Naive thymus-derived CD4-positive, alpha-beta T cell (primary cell): ENCODE measurements around the gene DDX41. TPM values are rescaled to one million over a fixed set of nuclear protein-coding genes. Genes with fewer than 3 reads are reported as not detected.
A peak's percentile ranks its signal among the peaks of the same experiment; 100 is the strongest.

Experiments used
- ATAC-seq: fragments of 150-1000 bp; cut with Tn5 transposase; 2 replicates; pipeline ENCODE4 v1.10.0; 2021; ENCODE audit warnings: mild to moderate bottlenecking, moderate library complexity
- CTCF ChIA-PET: fragments of 350-600 bp; sonication (Branson Sonifier 250); formaldehyde crosslinking; loops from one replicate; lab custom pipeline; 2021; ENCODE audit warnings: antibody characterized with exemption; lab: Charles Lee
- POLR2A ChIA-PET: fragments of 350-600 bp; sonication (Branson Sonifier 250); formaldehyde crosslinking; loops from one replicate; lab custom pipeline; 2021; ENCODE audit warnings: antibody characterized with exemption, inconsistent platforms; lab: Charles Lee
- DNase-seq, 9 donors: peaks; one replicate each; pipeline versions ENCODE4 v3.0.0 to v3.0.0-alpha.2; 2020 to 2022; ENCODE audit warnings: mixed read lengths in 1 of 9
- H3K27ac ChIP-seq: one replicate; pipeline ENCODE4 v1.7.0; 2013; ENCODE audit warnings: mild to moderate bottlenecking, low read depth, low read length, moderate library complexity
- H3K27me3 ChIP-seq, 2 donors: one replicate each; pipeline ENCODE4 v1.7.0; 2013; ENCODE audit warnings: low read length in 2 of 2, mild to moderate bottlenecking in 2 of 2, moderate library complexity in 2 of 2; ENCODE audit not compliant: control insufficient read depth in 2 of 2, insufficient read depth in 2 of 2
- H3K36me3 ChIP-seq, 3 experiments: 1 replicate in 2 of 3; 2 replicates in 1 of 3; pipeline ENCODE4 v1.7.0; 2013; ENCODE audit warnings: low read length in 3 of 3, mild to moderate bottlenecking in 3 of 3, moderate library complexity in 1 of 3; ENCODE audit not compliant: insufficient read depth in 3 of 3, control insufficient read depth in 2 of 3
- H3K4me1 ChIP-seq, 2 donors: one replicate each; pipeline ENCODE4 v1.7.0; 2013; ENCODE audit warnings: low read length in 2 of 2, mild to moderate bottlenecking in 2 of 2, moderate library complexity in 1 of 2; ENCODE audit not compliant: control insufficient read depth in 2 of 2, insufficient read depth in 2 of 2
- H3K4me3 ChIP-seq: 2 replicates; pipeline ENCODE4 v1.7.0; 2013; ENCODE audit warnings: mild to moderate bottlenecking, low read length
- H3K9me3 ChIP-seq, 3 experiments: 1 replicate in 2 of 3; 2 replicates in 1 of 3; pipeline ENCODE4 v1.7.0; 2013; ENCODE audit warnings: low read length in 3 of 3; ENCODE audit not compliant: control insufficient read depth in 2 of 3
- H3K27ac Mint-ChIP-seq, 9 donors: one replicate each; pipeline ENCODE4 v1.8.0; 2020 to 2022; ENCODE audit warnings: mixed read lengths in 9 of 9, mild to moderate bottlenecking in 8 of 9, moderate library complexity in 5 of 9, inconsistent platforms in 2 of 9
- H3K27me3 Mint-ChIP-seq, 5 donors: one replicate each; pipeline ENCODE4 v1.8.0; 2021 to 2022; ENCODE audit warnings: mixed read lengths in 5 of 5, mild to moderate bottlenecking in 1 of 5
- H3K36me3 Mint-ChIP-seq, 5 donors: one replicate each; pipeline ENCODE4 v1.8.0; 2020 to 2022; ENCODE audit warnings: mixed read lengths in 5 of 5, mild to moderate bottlenecking in 3 of 5, inconsistent platforms in 1 of 5
- H3K4me1 Mint-ChIP-seq, 7 donors: one replicate each; pipeline ENCODE4 v1.8.0; 2020 to 2022; ENCODE audit warnings: mixed read lengths in 7 of 7, mild to moderate bottlenecking in 3 of 7, inconsistent platforms in 1 of 7
- H3K4me3 Mint-ChIP-seq, 10 donors: one replicate each; pipeline ENCODE4 v1.8.0; 2020 to 2022; ENCODE audit warnings: mild to moderate bottlenecking in 10 of 10, mixed read lengths in 10 of 10, moderate library complexity in 6 of 10, inconsistent platforms in 2 of 10
- H3K9me3 Mint-ChIP-seq, 11 donors: one replicate each; pipeline ENCODE4 v1.8.0; 2020 to 2022; ENCODE audit warnings: mixed read lengths in 11 of 11, mild to moderate bottlenecking in 4 of 11, inconsistent platforms in 1 of 11, moderate library complexity in 1 of 11
- intact Hi-C, 2 donors: fragments of 100-400 bp; cut with micrococcal nuclease; formaldehyde crosslinking; loops; one replicate each; pipeline ENCODE4 v1.15.1; 2023
- polyA plus RNA-seq, 2 donors: library from polyadenylated mRNA; unstranded; fragments of 300-500 nt; fragmentation: Illumina TruSeq; gene quantifications; one replicate each; pipeline ENCODE4 v1.2.3, GENCODE V29; 2021
- total RNA-seq, 6 experiments: library from RNA in 5 of 6; stranded (reverse) in 5 of 6; gene quantifications; 1 replicate in 5 of 6; 2 replicates in 1 of 6; pipeline ENCODE4 v1.2.3 and lab custom pipeline; 2021 to 2026

The DDX41 gene
- total and polyA plus RNA-seq, 7 experiments from 2014 or later: 39.2 to 126 (median 71.8) TPM

DNA sequence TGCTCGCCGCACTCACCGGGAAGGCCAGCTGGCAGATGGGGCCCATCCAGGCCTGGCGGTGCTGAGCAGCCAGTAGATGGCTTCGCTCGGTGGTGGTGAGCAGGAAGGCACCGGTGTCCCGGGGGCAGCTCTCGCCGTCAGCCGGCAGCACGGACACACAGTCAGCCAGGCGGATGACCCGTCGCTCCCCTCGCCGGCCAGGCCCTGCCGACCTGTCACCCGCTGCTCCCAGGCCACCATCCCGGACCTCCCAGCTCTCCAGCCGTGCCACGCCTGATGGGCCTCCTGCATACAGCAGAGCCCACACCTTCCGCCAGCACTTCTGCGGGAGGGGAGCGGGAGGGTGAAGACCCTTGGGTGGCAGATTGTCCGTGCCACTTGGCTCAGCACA is 8.5 kb downstream of the DDX41 start:
- no peaks in the 10 kb centered on the region for H3K9me3 Mint-ChIP-seq
- Histone ChIP-seq H3K36me3 (peaks cover 0 to 26% (median 6%) of the 10 kb centered on the region in 3 experiments), H3K27me3 (no peaks in the 10 kb centered on the region), H3K4me3 (no peak overlapping the region), H3K4me1 (no peaks in the 10 kb centered on the region), H3K9me3 (no peaks in the 10 kb centered on the region), H3K27ac (no peak overlapping the region)
- no peak overlapping the region for H3K27ac Mint-ChIP-seq
- ChIA-PET POLR2A (no interaction called here), CTCF (interaction anchor here (0.7 kb wide), 1 partner anchor 104 kb away, joined by 3 read pairs; no protein-coding TSS in a partner anchor)
- H3K27me3 Mint-ChIP-seq: no peaks in the 10 kb centered on the region
- H3K4me3 Mint-ChIP-seq: no peak overlapping the region
- ATAC-seq: no peak
- no peak for DNase-seq
- H3K4me1 Mint-ChIP-seq: peaks cover 2 to 26% (median 7%) of the 10 kb centered on the region in 7 donors
- peaks cover 7 to 15% (median 10%) of the 10 kb centered on the region in 5 donors for H3K36me3 Mint-ChIP-seq
- intact Hi-C loops: no loop called here

GRCh38 chr5:177507596-177508220 is 9.1 kb downstream of the DDX41 start:
- Mint-ChIP-seq H3K27ac (peak overlapping the region in 2 of 9 donors; percentile 12 to 37), H3K36me3 (peaks cover 7 to 11% (median 10%) of the 10 kb centered on the region in 5 donors), H3K27me3 (no peaks in the 10 kb centered on the region), H3K4me3 (no peak overlapping the region), H3K4me1 (peaks cover 2 to 27% (median 7%) of the 10 kb centered on the region in 7 donors), H3K9me3 (peaks cover 0 to 2% (median 0%) of the 10 kb centered on the region in 11 donors)
- H3K36me3 ChIP-seq: peaks cover 0 to 21% (median 3%) of the 10 kb centered on the region in 3 experiments
- no peak overlapping the region for H3K27ac ChIP-seq
- POLR2A ChIA-PET: interaction anchor here (0.6 kb wide), 1 partner anchor 16 kb away, joined by 3 read pairs; no protein-coding TSS in a partner anchor
- no peaks in the 10 kb centered on the region for H3K9me3 ChIP-seq
- DNase-seq (no peak), ATAC-seq (peak; percentile 17)
- intact Hi-C loops: no loop called here
- H3K4me1 ChIP-seq: no peaks in the 10 kb centered on the region
- no peaks in the 10 kb centered on the region for H3K27me3 ChIP-seq
- CTCF ChIA-PET: no interaction called here
- no peak overlapping the region for H3K4me3 ChIP-seq

- no peak for ATAC-seq
- H3K4me1 ChIP-seq: no peaks in the 10 kb centered on the region
- ChIA-PET CTCF (no interaction called here), POLR2A (interaction anchor here (0.6 kb wide), 1 partner anchor 15 kb away, joined by 3 read pairs; no protein-coding TSS in a partner anchor)
- no peaks in the 10 kb centered on the region for H3K27me3 ChIP-seq
- no peaks in the 10 kb centered on the region for H3K9me3 ChIP-seq
- Mint-ChIP-seq H3K4me3 (no peak overlapping the region), H3K27ac (no peak overlapping the region), H3K36me3 (peaks cover 6 to 11% (median 7%) of the 10 kb centered on the region in 5 donors), H3K4me1 (peaks cover 2 to 29% (median 7%) of the 10 kb centered on the region in 7 donors), H3K9me3 (peaks cover 0 to 2% (median 0%) of the 10 kb centered on the region in 11 donors), H3K27me3 (no peaks in the 10 kb centered on the region)
- no peak overlapping the region for H3K4me3 ChIP-seq
- intact Hi-C loops: no loop called here
- peaks cover 0 to 16% (median 0%) of the 10 kb centered on the region in 3 experiments for H3K36me3 ChIP-seq
- no peak overlapping the region for H3K27ac ChIP-seq
- no peak for DNase-seq
These were observed 9.6 kb downstream of the DDX41 start for GRCh38 chr5:177507165-177507564.

- no peak overlapping the region for H3K27ac Mint-ChIP-seq
- peaks cover 0 to 5% (median 0%) of the 10 kb centered on the region in 5 donors for H3K27me3 Mint-ChIP-seq
- Histone ChIP-seq H3K4me1 (no peaks in the 10 kb centered on the region), H3K4me3 (no peak overlapping the region), H3K36me3 (no peaks in the 10 kb centered on the region), H3K9me3 (no peaks in the 10 kb centered on the region), H3K27ac (no peak overlapping the region), H3K27me3 (no peaks in the 10 kb centered on the region)
- intact Hi-C loops: no loop called here
- H3K4me3 Mint-ChIP-seq: no peak overlapping the region
- ATAC-seq (no peak), DNase-seq (no peak)
- H3K9me3 Mint-ChIP-seq: peaks cover 0 to 3% (median 0%) of the 10 kb centered on the region in 11 donors
- POLR2A ChIA-PET: interaction anchor here (0.6 kb wide), 1 partner anchor 858 kb away, joined by 3 read pairs; no protein-coding TSS in a partner anchor
- peaks cover 6 to 28% (median 11%) of the 10 kb centered on the region in 7 donors for H3K4me1 Mint-ChIP-seq
- no peaks in the 10 kb centered on the region for H3K36me3 Mint-ChIP-seq
- CTCF ChIA-PET: interaction anchor here (0.7 kb wide), 1 partner anchor 28 kb away, joined by 6 read pairs; no protein-coding TSS in a partner anchor
These were observed 11.7 kb downstream of the DDX41 start for GRCh38 chr5:177505075-177505474.

DNA sequence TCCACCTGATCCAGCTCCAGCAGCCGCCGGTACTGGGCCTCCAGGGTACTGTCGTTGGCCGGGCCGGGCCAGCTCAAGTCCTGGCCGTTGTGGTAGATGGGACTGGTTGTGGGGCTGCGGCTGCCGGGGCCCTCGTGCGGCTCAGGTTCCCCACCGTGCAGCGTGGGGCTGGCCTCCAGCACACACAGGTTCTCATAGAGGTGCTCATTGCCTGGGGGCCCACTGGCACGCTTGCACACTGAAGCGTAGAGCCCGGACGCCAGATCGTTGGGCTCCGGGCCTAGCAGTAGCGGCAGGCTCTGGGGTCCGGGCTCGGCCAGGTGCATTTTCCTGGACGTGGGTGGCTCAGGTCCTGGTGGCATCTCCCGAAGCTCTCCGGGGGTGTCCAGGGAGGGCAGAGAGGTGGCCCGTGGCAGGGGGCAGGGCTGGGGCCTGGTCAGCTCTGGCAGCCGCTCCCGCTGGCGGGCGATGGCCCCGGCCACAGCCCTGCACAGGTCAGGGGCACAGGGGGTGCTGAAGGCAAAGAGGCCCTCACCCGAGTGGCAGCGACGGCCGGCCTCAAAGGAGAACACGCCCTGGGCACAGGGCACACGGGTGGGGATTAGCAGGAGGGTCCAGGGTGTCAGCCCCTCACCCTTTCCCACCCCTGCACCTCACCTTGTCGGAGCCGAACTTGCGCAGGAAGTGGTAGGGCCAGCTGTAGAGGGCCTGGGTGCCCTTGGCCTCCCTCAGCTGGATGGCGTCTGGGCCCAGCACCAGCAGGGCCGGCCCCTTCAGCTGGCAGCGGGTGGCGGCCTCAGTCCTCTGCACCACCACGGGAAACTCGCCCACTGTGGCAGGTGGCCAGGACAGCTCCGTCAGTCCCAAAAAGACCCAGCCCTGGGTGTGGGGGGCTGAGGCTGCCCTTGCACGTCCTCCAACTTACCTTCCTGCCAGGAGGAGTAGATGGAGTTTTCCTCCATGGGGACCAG is 12.4 kb downstream of the DDX41 start:
- intact Hi-C loops: no loop called here
- ATAC-seq (no peak), DNase-seq (no peak)
- Histone ChIP-seq H3K27ac (no peak overlapping the region), H3K4me1 (no peaks in the 10 kb centered on the region), H3K27me3 (no peaks in the 10 kb centered on the region), H3K4me3 (no peak overlapping the region), H3K9me3 (no peaks in the 10 kb centered on the region), H3K36me3 (no peaks in the 10 kb centered on the region)
- peaks cover 0 to 3% (median 0%) of the 10 kb centered on the region in 11 donors for H3K9me3 Mint-ChIP-seq
- ChIA-PET POLR2A (interaction anchor here (0.6 kb wide), 1 partner anchor 857 kb away, joined by 3 read pairs; no protein-coding TSS in a partner anchor), CTCF (interaction anchor here (0.9 to 7.1 kb wide), 3 partner anchors 33 to 135 kb away, joined by 3 to 77 read pairs (median 3); no protein-coding TSS in a partner anchor)
- H3K4me3 Mint-ChIP-seq: no peak overlapping the region
- H3K27me3 Mint-ChIP-seq: peaks cover 0 to 12% (median 0%) of the 10 kb centered on the region in 5 donors
- H3K4me1 Mint-ChIP-seq: peaks cover 4 to 26% (median 11%) of the 10 kb centered on the region in 7 donors
- no peak overlapping the region for H3K27ac Mint-ChIP-seq
- no peaks in the 10 kb centered on the region for H3K36me3 Mint-ChIP-seq

DNA sequence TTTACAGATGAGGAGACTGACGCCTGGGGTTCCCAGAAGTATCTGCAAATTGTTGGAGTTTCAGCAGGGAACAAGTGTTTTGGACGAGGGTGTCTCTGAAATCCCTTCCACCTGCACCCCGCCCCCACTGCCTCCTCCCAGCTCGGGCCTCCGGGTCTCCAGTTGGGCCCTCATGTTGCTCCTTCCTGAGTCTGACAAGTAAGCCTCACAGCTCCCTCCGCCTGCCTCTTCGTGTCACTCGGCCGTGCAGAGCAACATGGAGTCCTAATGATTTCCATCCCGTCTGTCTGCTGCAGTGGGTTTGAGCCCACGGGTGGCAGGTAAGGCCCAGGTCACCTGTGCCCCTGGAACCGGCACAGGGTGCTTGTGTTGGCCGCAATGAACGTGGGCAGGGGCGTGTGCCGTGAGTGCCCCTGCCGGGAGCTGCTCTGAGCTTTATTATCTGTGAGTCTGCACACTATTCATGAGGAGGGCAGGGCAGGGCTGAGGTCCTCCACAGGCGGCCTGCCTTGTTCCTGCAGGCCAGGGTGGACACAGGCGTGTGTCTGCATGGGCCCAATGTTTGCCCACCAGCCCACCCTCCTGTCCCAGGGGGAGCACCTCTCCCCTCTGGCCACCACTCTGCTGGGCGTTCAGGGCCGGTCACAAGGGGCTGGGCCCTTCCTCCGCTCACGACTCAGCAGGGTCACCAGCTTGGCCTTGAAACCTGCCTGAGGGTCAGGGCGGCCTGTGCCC is 13.2 kb downstream of the DDX41 start:
- H3K4me1 ChIP-seq: peaks cover 0 to under 1% of the 10 kb centered on the region in 2 donors

More for the DNA sequence above, 13.2 kb downstream of the DDX41 start:
- Mint-ChIP-seq H3K9me3 (peaks cover 0 to 3% (median 0%) of the 10 kb centered on the region in 11 donors), H3K4me3 (no peak overlapping the region), H3K36me3 (no peaks in the 10 kb centered on the region), H3K27me3 (peaks cover 0 to 17% (median 0%) of the 10 kb centered on the region in 5 donors), H3K4me1 (peaks cover 9 to 25% (median 16%) of the 10 kb centered on the region in 7 donors), H3K27ac (no peak overlapping the region)
- Histone ChIP-seq H3K27me3 (no peaks in the 10 kb centered on the region), H3K27ac (no peak overlapping the region), H3K9me3 (no peaks in the 10 kb centered on the region), H3K36me3 (no peaks in the 10 kb centered on the region), H3K4me3 (no peak overlapping the region)
- intact Hi-C loops: no loop called here
- POLR2A ChIA-PET: no interaction called here
- CTCF ChIA-PET: interaction anchor here (0.6 to 7.1 kb wide), 6 partner anchors 34 to 194 kb away, joined by 3 to 77 read pairs (median 4); no protein-coding TSS in a partner anchor
- DNase-seq (no peak), ATAC-seq (no peak)
